Naive B cell (primary cell): ENCODE results near the gene ZNF680. TPM values are rescaled to one million over a fixed set of nuclear protein-coding genes. Genes with fewer than 3 reads are reported as not detected.

Experiments used
- ATAC-seq, 2 donors: fragments of 150-1000 bp; cut with Tn5 transposase; 2 replicates each; pipeline ENCODE4 v1.10.0; 2021; ENCODE audit warnings: low read depth in 2 of 2, mild to moderate bottlenecking in 2 of 2, moderate library complexity in 2 of 2
- DNase-seq: peaks from one replicate; pipeline ENCODE4 v3.0.0; 2022
- H3K27ac Mint-ChIP-seq, 6 donors: one replicate each; pipeline ENCODE4 v1.8.0; 2020 to 2022; ENCODE audit warnings: mild to moderate bottlenecking in 6 of 6, mixed read lengths in 6 of 6, moderate library complexity in 5 of 6, inconsistent platforms in 2 of 6
- H3K27me3 Mint-ChIP-seq, 3 donors: one replicate each; pipeline ENCODE4 v1.8.0; 2021 to 2022; ENCODE audit warnings: mixed read lengths in 3 of 3, mild to moderate bottlenecking in 1 of 3
- H3K36me3 Mint-ChIP-seq, 2 donors: one replicate each; pipeline ENCODE4 v1.8.0; 2020 to 2022; ENCODE audit warnings: mixed read lengths in 2 of 2, inconsistent platforms in 1 of 2, mild to moderate bottlenecking in 1 of 2
- H3K4me1 Mint-ChIP-seq, 3 donors: one replicate each; pipeline ENCODE4 v1.8.0; 2020 to 2022; ENCODE audit warnings: mixed read lengths in 3 of 3, inconsistent platforms in 1 of 3, mild to moderate bottlenecking in 1 of 3, moderate library complexity in 1 of 3
- H3K4me3 Mint-ChIP-seq, 8 donors: one replicate each; pipeline ENCODE4 v1.8.0; 2020 to 2022; ENCODE audit warnings: mild to moderate bottlenecking in 8 of 8, mixed read lengths in 8 of 8, moderate library complexity in 8 of 8, inconsistent platforms in 2 of 8
- H3K9me3 Mint-ChIP-seq, 7 donors: one replicate each; pipeline ENCODE4 v1.8.0; 2020 to 2022; ENCODE audit warnings: mixed read lengths in 7 of 7, mild to moderate bottlenecking in 5 of 7, inconsistent platforms in 2 of 7, moderate library complexity in 1 of 7
- polyA plus RNA-seq, 6 donors: library from polyadenylated mRNA; unstranded; fragments of 300-500 nt; fragmentation: Illumina TruSeq; gene quantifications; one replicate each; pipeline ENCODE4 v1.2.3, GENCODE V29; 2021; ENCODE audit warnings: low read depth in 6 of 6

ZNF680 gene
- polyA plus RNA-seq = 10 to 100 TPM in 5 of 6 donors, 1 to 10 TPM in 1; 3.7 to 16.9 (median 14.3) TPM

GRCh38 chr7:64562626-64563278 lies at the start of gene ZNF680:
Gene ZNF680, minus strand, starts transcription at chr7:64563071. Its CDS starts 117 bp downstream, at chr7:64562954.
- peak within 1 kb of the TSS; percentile 99 to 100 (median 100) for H3K4me3 Mint-ChIP-seq
- H3K4me1 Mint-ChIP-seq = peaks cover 22 to 46% (median 40%) of the 10 kb centered on the region in 3 donors
- DNase-seq (peak; percentile 86), ATAC-seq (peak; percentile 99 to 100)
- H3K27me3 Mint-ChIP-seq = peaks cover 0 to under 1% (median under 1%) of the 10 kb centered on the region in 3 donors
- peaks cover 10 to 13% of the 10 kb centered on the region in 2 donors for H3K36me3 Mint-ChIP-seq
- H3K27ac Mint-ChIP-seq = peak within 1 kb of the TSS; percentile 93 to 99 (median 97)
- H3K9me3 Mint-ChIP-seq = peaks cover 0 to 13% (median 2%) of the 10 kb centered on the region in 7 donors

GRCh38 chr7:64612452-64612851 lies 49.6 kb upstream of the ZNF680 start:
- Mint-ChIP-seq H3K27ac (no peak overlapping the region), H3K27me3 (no peaks in the 10 kb centered on the region), H3K4me3 (no peak overlapping the region), H3K9me3 (peaks cover 0 to 16% (median 7%) of the 10 kb centered on the region in 7 donors), H3K4me1 (no peaks in the 10 kb centered on the region), H3K36me3 (no peaks in the 10 kb centered on the region)
- no peak for DNase-seq
- no peak for ATAC-seq

GRCh38 chr7:64611717-64612116 lies 48.8 kb upstream of the ZNF680 start:
- H3K4me3 Mint-ChIP-seq = no peak overlapping the region
- H3K36me3 Mint-ChIP-seq = no peaks in the 10 kb centered on the region
- no peak overlapping the region for H3K27ac Mint-ChIP-seq
- H3K4me1 Mint-ChIP-seq = no peaks in the 10 kb centered on the region
- no peak for ATAC-seq
- DNase-seq = no peak
- no peaks in the 10 kb centered on the region for H3K27me3 Mint-ChIP-seq
- peaks cover 0 to 12% (median 4%) of the 10 kb centered on the region in 7 donors for H3K9me3 Mint-ChIP-seq

- no peak overlapping the region for H3K27ac Mint-ChIP-seq
- DNase-seq = no peak
- no peaks in the 10 kb centered on the region for H3K36me3 Mint-ChIP-seq
- H3K4me3 Mint-ChIP-seq = no peak overlapping the region
- no peak for ATAC-seq
- H3K4me1 Mint-ChIP-seq = no peaks in the 10 kb centered on the region
- no peaks in the 10 kb centered on the region for H3K27me3 Mint-ChIP-seq
- peaks cover 0 to 12% (median 3%) of the 10 kb centered on the region in 7 donors for H3K9me3 Mint-ChIP-seq
Observed at GRCh38 chr7:64610997-64611396, 48.1 kb upstream of the ZNF680 start.

- peak overlapping the region in 1 of 8 donors; percentile 59 for H3K4me3 Mint-ChIP-seq
- H3K27me3 Mint-ChIP-seq = no peaks in the 10 kb centered on the region
- H3K9me3 Mint-ChIP-seq = peaks cover 0 to 15% (median 4%) of the 10 kb centered on the region in 7 donors
- ATAC-seq (no peak), DNase-seq (no peak)
- no peaks in the 10 kb centered on the region for H3K4me1 Mint-ChIP-seq
- no peak overlapping the region for H3K27ac Mint-ChIP-seq
- no peaks in the 10 kb centered on the region for H3K36me3 Mint-ChIP-seq
Observed at GRCh38 chr7:64608116-64608910, 45.4 kb upstream of the ZNF680 start.

GRCh38 chr7:64606385-64606784 lies 43.5 kb upstream of the ZNF680 start:
- Mint-ChIP-seq H3K9me3 (peaks cover 0 to 16% (median 4%) of the 10 kb centered on the region in 7 donors), H3K4me3 (no peak overlapping the region), H3K36me3 (no peaks in the 10 kb centered on the region), H3K27ac (no peak overlapping the region), H3K27me3 (no peaks in the 10 kb centered on the region), H3K4me1 (no peaks in the 10 kb centered on the region)
- ATAC-seq (no peak), DNase-seq (no peak)

- ATAC-seq (no peak), DNase-seq (no peak)
- H3K27ac Mint-ChIP-seq = no peak overlapping the region
- no peaks in the 10 kb centered on the region for H3K36me3 Mint-ChIP-seq
- no peak overlapping the region for H3K4me3 Mint-ChIP-seq
- H3K9me3 Mint-ChIP-seq = peaks cover 0 to 9% (median 4%) of the 10 kb centered on the region in 7 donors
- H3K4me1 Mint-ChIP-seq = no peaks in the 10 kb centered on the region
- H3K27me3 Mint-ChIP-seq = no peaks in the 10 kb centered on the region
Observed at GRCh38 chr7:64603271-64603670, 40.4 kb upstream of the ZNF680 start.

- no peak overlapping the region for H3K4me3 Mint-ChIP-seq
- no peaks in the 10 kb centered on the region for H3K4me1 Mint-ChIP-seq
- H3K27me3 Mint-ChIP-seq = no peaks in the 10 kb centered on the region
- DNase-seq (no peak), ATAC-seq (no peak)
- H3K9me3 Mint-ChIP-seq = peaks cover 0 to 4% (median 3%) of the 10 kb centered on the region in 7 donors
- H3K36me3 Mint-ChIP-seq = no peaks in the 10 kb centered on the region
- H3K27ac Mint-ChIP-seq = no peak overlapping the region
Observed at GRCh38 chr7:64602518-64602917, 39.6 kb upstream of the ZNF680 start.

- Mint-ChIP-seq H3K9me3 (peaks cover 0 to 4% (median 3%) of the 10 kb centered on the region in 7 donors), H3K27ac (no peak overlapping the region), H3K36me3 (no peaks in the 10 kb centered on the region), H3K27me3 (no peaks in the 10 kb centered on the region), H3K4me1 (no peaks in the 10 kb centered on the region), H3K4me3 (no peak overlapping the region)
- DNase-seq = no peak
- no peak for ATAC-seq
Observed at GRCh38 chr7:64602086-64602485, 39.2 kb upstream of the ZNF680 start.

- H3K27ac Mint-ChIP-seq = no peak overlapping the region
- H3K27me3 Mint-ChIP-seq = no peaks in the 10 kb centered on the region
- DNase-seq (no peak), ATAC-seq (no peak)
- H3K36me3 Mint-ChIP-seq = no peaks in the 10 kb centered on the region
- H3K4me1 Mint-ChIP-seq = no peaks in the 10 kb centered on the region
- no peak overlapping the region for H3K4me3 Mint-ChIP-seq
- H3K9me3 Mint-ChIP-seq = peaks cover 0 to 19% (median 10%) of the 10 kb centered on the region in 7 donors
Observed at GRCh38 chr7:64599359-64599758, 36.5 kb upstream of the ZNF680 start.

GRCh38 chr7:64590971-64591370 lies 28.1 kb upstream of the ZNF680 start:
- Mint-ChIP-seq H3K27ac (no peak overlapping the region), H3K9me3 (peaks cover 0 to 33% (median 17%) of the 10 kb centered on the region in 7 donors), H3K36me3 (no peaks in the 10 kb centered on the region), H3K4me1 (no peaks in the 10 kb centered on the region), H3K27me3 (no peaks in the 10 kb centered on the region), H3K4me3 (no peak overlapping the region)
- no peak for DNase-seq
- no peak for ATAC-seq

GRCh38 chr7:64581926-64582894 lies 19.3 kb upstream of the ZNF680 start:
- Mint-ChIP-seq H3K4me3 (no peak overlapping the region), H3K27ac (no peak overlapping the region), H3K4me1 (no peaks in the 10 kb centered on the region), H3K36me3 (peaks cover 0 to 8% of the 10 kb centered on the region in 2 donors), H3K9me3 (peaks cover 0 to 35% (median 17%) of the 10 kb centered on the region in 7 donors), H3K27me3 (no peaks in the 10 kb centered on the region)
- ATAC-seq (no peak), DNase-seq (no peak)

- no peak overlapping the region for H3K4me3 Mint-ChIP-seq
- H3K27me3 Mint-ChIP-seq = no peaks in the 10 kb centered on the region
- DNase-seq (no peak), ATAC-seq (no peak)
- H3K9me3 Mint-ChIP-seq = peaks cover 0 to 31% (median 13%) of the 10 kb centered on the region in 7 donors
- no peak overlapping the region for H3K27ac Mint-ChIP-seq
- no peaks in the 10 kb centered on the region for H3K4me1 Mint-ChIP-seq
- H3K36me3 Mint-ChIP-seq = peaks cover 0 to 8% of the 10 kb centered on the region in 2 donors
Observed at GRCh38 chr7:64581391-64581790, 18.5 kb upstream of the ZNF680 start.
